Skeletal muscle satellite cell (primary cell): ENCODE measurements around the gene KCNT1. TPM values are rescaled to one million over a fixed set of nuclear protein-coding genes. Genes with fewer than 3 reads are reported as not detected.
A peak's percentile ranks its signal among the peaks of the same experiment; 100 is the strongest.

Experiments used
- H3K27me3 ChIP-seq: 2 replicates; pipeline ENCODE4 v1.7.0; 2013; ENCODE audit warnings: low read length; ENCODE audit not compliant: control insufficient read depth, insufficient read depth
- H3K36me3 ChIP-seq: 2 replicates; pipeline ENCODE4 v1.7.0; 2013; ENCODE audit warnings: mild to moderate bottlenecking, control low read depth, low read length; ENCODE audit not compliant: insufficient read depth
- H3K4me1 ChIP-seq: 2 replicates; pipeline ENCODE4 v1.7.0; 2013; ENCODE audit warnings: low read length; ENCODE audit not compliant: control insufficient read depth, insufficient read depth
- H3K4me2 ChIP-seq: 2 replicates; pipeline ENCODE4 v1.7.0; 2013; ENCODE audit warnings: mild to moderate bottlenecking, low read length
- H3K4me3 ChIP-seq: 2 replicates; pipeline ENCODE4 v1.7.0; 2013; ENCODE audit warnings: low read length
- H3K9ac ChIP-seq: 2 replicates; pipeline ENCODE4 v1.7.0; 2013; ENCODE audit warnings: mild to moderate bottlenecking, low read depth, low read length, moderate library complexity
- H3K9me3 ChIP-seq: replicated peaks from 2 replicates; pipeline ENCODE4 v1.7.0; 2013; ENCODE audit warnings: mild to moderate bottlenecking, control low read depth, low read length
- total RNA-seq: library from RNA; depleted of rRNA; stranded (reverse); fragments of >200 nt; gene quantifications from 2 replicates; pipeline ENCODE4 v1.2.3, GENCODE V29; 2012; rRNA removed

Gene KCNT1
- under 0.01 TPM in 1 of 2 replicates, not detected in the other for total RNA-seq

- Histone ChIP-seq H3K4me1 (peaks cover 12% of the 10 kb centered on the region), H3K36me3 (no peaks in the 10 kb centered on the region), H3K4me2 (peak within 1 kb of the TSS; percentile 76), H3K9me3 (no peaks in the 10 kb centered on the region), H3K9ac (no peak within 1 kb of the TSS), H3K4me3 (peak within 1 kb of the TSS; percentile 63), H3K27me3 (peaks cover 37% of the 10 kb centered on the region)
Measured at GRCh38 chr9:135701959-135702721, at the start of gene KCNT1. Gene KCNT1, plus strand, starts transcription at chr9:135702185. Its CDS starts 74 bp downstream, at chr9:135702259.

- H3K9ac ChIP-seq: no peak overlapping the region
- H3K27me3 ChIP-seq: no peaks in the 10 kb centered on the region
- no peaks in the 10 kb centered on the region for H3K36me3 ChIP-seq
- no peak overlapping the region for H3K4me3 ChIP-seq
- H3K4me2 ChIP-seq: no peak overlapping the region
- H3K4me1 ChIP-seq: no peaks in the 10 kb centered on the region
- H3K9me3 ChIP-seq: no peaks in the 10 kb centered on the region
Measured at GRCh38 chr9:135655317-135655716, 46.7 kb upstream of the KCNT1 start.

GRCh38 chr9:135657416-135657815, 44.6 kb upstream of the KCNT1 start:
- Histone ChIP-seq H3K4me1 (no peaks in the 10 kb centered on the region), H3K9ac (no peak overlapping the region), H3K9me3 (no peaks in the 10 kb centered on the region), H3K27me3 (no peaks in the 10 kb centered on the region), H3K4me3 (no peak overlapping the region), H3K36me3 (no peaks in the 10 kb centered on the region), H3K4me2 (no peak overlapping the region)

- Histone ChIP-seq H3K9me3 (no peaks in the 10 kb centered on the region), H3K9ac (no peak overlapping the region), H3K4me1 (no peaks in the 10 kb centered on the region), H3K4me3 (no peak overlapping the region), H3K4me2 (no peak overlapping the region), H3K27me3 (no peaks in the 10 kb centered on the region), H3K36me3 (no peaks in the 10 kb centered on the region)
Measured at GRCh38 chr9:135659252-135659651, 42.7 kb upstream of the KCNT1 start.

- no peaks in the 10 kb centered on the region for H3K27me3 ChIP-seq
- no peak overlapping the region for H3K4me3 ChIP-seq
- H3K9me3 ChIP-seq: no peaks in the 10 kb centered on the region
- H3K4me1 ChIP-seq: no peaks in the 10 kb centered on the region
- no peak overlapping the region for H3K9ac ChIP-seq
- H3K4me2 ChIP-seq: no peak overlapping the region
- H3K36me3 ChIP-seq: no peaks in the 10 kb centered on the region
Measured at GRCh38 chr9:135660407-135660806, 41.6 kb upstream of the KCNT1 start.

GRCh38 chr9:135661816-135662560, 40.0 kb upstream of the KCNT1 start:
- Histone ChIP-seq H3K4me2 (no peak overlapping the region), H3K4me1 (no peaks in the 10 kb centered on the region), H3K9ac (no peak overlapping the region), H3K9me3 (no peaks in the 10 kb centered on the region), H3K4me3 (no peak overlapping the region), H3K36me3 (no peaks in the 10 kb centered on the region), H3K27me3 (no peaks in the 10 kb centered on the region)

GRCh38 chr9:135662758-135663450, 39.1 kb upstream of the KCNT1 start, which contains the start of gene LCN9:
Gene LCN9, plus strand, starts transcription at chr9:135663309. Its CDS starts 13 bp downstream, at chr9:135663322.
- Histone ChIP-seq H3K4me1 (no peaks in the 10 kb centered on the region), H3K36me3 (no peaks in the 10 kb centered on the region), H3K4me2 (no peak within 1 kb of the TSS), H3K9ac (no peak within 1 kb of the TSS), H3K27me3 (no peaks in the 10 kb centered on the region), H3K9me3 (no peaks in the 10 kb centered on the region), H3K4me3 (no peak within 1 kb of the TSS)

- Histone ChIP-seq H3K9ac (no peak overlapping the region), H3K9me3 (no peaks in the 10 kb centered on the region), H3K4me2 (no peak overlapping the region), H3K27me3 (no peaks in the 10 kb centered on the region), H3K4me3 (no peak overlapping the region), H3K36me3 (no peaks in the 10 kb centered on the region), H3K4me1 (no peaks in the 10 kb centered on the region)
Measured at GRCh38 chr9:135663451-135663770, 38.6 kb upstream of the KCNT1 start.

GRCh38 chr9:135663857-135664256, 38.1 kb upstream of the KCNT1 start:
- Histone ChIP-seq H3K4me3 (no peak overlapping the region), H3K36me3 (no peaks in the 10 kb centered on the region), H3K4me2 (no peak overlapping the region)

GRCh38 chr9:135664266-135664665, 37.7 kb upstream of the KCNT1 start:
- H3K36me3 ChIP-seq: no peaks in the 10 kb centered on the region
- H3K4me2 ChIP-seq: no peak overlapping the region
- no peak overlapping the region for H3K4me3 ChIP-seq
- H3K27me3 ChIP-seq: no peaks in the 10 kb centered on the region
- H3K9me3 ChIP-seq: no peaks in the 10 kb centered on the region
- no peaks in the 10 kb centered on the region for H3K4me1 ChIP-seq
- no peak overlapping the region for H3K9ac ChIP-seq

More at GRCh38 chr9:135663857-135664256, 38.1 kb upstream of the KCNT1 start:
- H3K4me1 ChIP-seq: no peaks in the 10 kb centered on the region
- H3K9me3 ChIP-seq: no peaks in the 10 kb centered on the region
- no peaks in the 10 kb centered on the region for H3K27me3 ChIP-seq
- no peak overlapping the region for H3K9ac ChIP-seq
